HepG2 (cell line): ENCODE results near the gene LCORL. TPM values are rescaled to one million over a fixed set of nuclear protein-coding genes. Genes with fewer than 3 reads are reported as not detected.

Source experiments
- BHLHE40 ChIP-seq: IDR thresholded peaks from 2 replicates; pipeline ENCODE4 v1.6.1; 2011; ENCODE audit warnings: low read length, improper control_type of control experiment
- CEBPB ChIP-seq: IDR thresholded peaks from 2 replicates; pipeline ENCODE4 v1.6.1; 2011; ENCODE audit warnings: low read depth, low read length, improper control_type of control experiment, borderline replicate concordance
- FOXJ3 ChIP-seq: sonication (generic); formaldehyde crosslinking; IDR thresholded peaks from 2 replicates; pipeline ENCODE4 v1.4.0; 2020; ENCODE audit warnings: missing genetic modification reagents, mild to moderate bottlenecking, borderline replicate concordance
- GTF2F1 ChIP-seq: fragments of 150-350 bp; IDR thresholded peaks from 2 replicates; pipeline ENCODE4 v1.6.1; 2014; ENCODE audit warnings: low read length
- HBP1 ChIP-seq: IDR thresholded peaks from 2 replicates; pipeline ENCODE4 v1.6.1; 2016; ENCODE audit warnings: low read depth, control low read depth
- HNRNPH1 ChIP-seq: fragments of 200-400 bp; formaldehyde crosslinking; optimal IDR thresholded peaks from 2 replicates; pipeline ENCODE3; 2017; ENCODE audit warnings: mild to moderate bottlenecking, low read depth, low read length
- KDM1A ChIP-seq: IDR thresholded peaks from 2 replicates; pipeline ENCODE4 v1.6.1; 2016; ENCODE audit warnings: missing compliant biosample characterization
- KLF13 ChIP-seq: sonication (generic); formaldehyde crosslinking; IDR thresholded peaks from 2 replicates; pipeline ENCODE4 v1.4.0; 2020; ENCODE audit warnings: mild to moderate bottlenecking, missing genetic modification reagents
- MATR3 ChIP-seq: sonication (generic); formaldehyde crosslinking; IDR thresholded peaks from 2 replicates; pipeline ENCODE4 v1.4.0; 2020; ENCODE audit warnings: missing genetic modification reagents
- MAZ ChIP-seq, 2 experiments: sonication (generic) in 1 of 2; formaldehyde crosslinking in 1 of 2; IDR thresholded peaks; 2 replicates each; pipeline versions ENCODE4 v1.5.0 to v1.6.1; 2012 to 2020; ENCODE audit warnings: low read depth in 2 of 2, mild to moderate bottlenecking in 2 of 2, borderline replicate concordance in 1 of 2, improper control_type of control experiment in 1 of 2, low read length in 1 of 2, missing genetic modification reagents in 1 of 2, moderate library complexity in 1 of 2
- NFATC3 ChIP-seq: sonication (generic); formaldehyde crosslinking; IDR thresholded peaks from 2 replicates; pipeline ENCODE4 v1.5.1; 2020; ENCODE audit warnings: mild to moderate bottlenecking, missing genetic modification reagents
- RBM22 ChIP-seq: fragments of 200-400 bp; formaldehyde crosslinking; optimal IDR thresholded peaks from 2 replicates; pipeline ENCODE3; 2017; ENCODE audit warnings: mild to moderate bottlenecking, low read length, moderate library complexity
- RXRA ChIP-seq: sonication (generic); formaldehyde crosslinking; IDR thresholded peaks from 2 replicates; pipeline ENCODE4 v1.5.1; 2020; ENCODE audit warnings: missing genetic modification reagents
- SNRNP70 ChIP-seq: fragments of 200-400 bp; formaldehyde crosslinking; IDR thresholded peaks from 2 replicates; pipeline ENCODE4 v1.6.1; 2017; ENCODE audit warnings: mild to moderate bottlenecking, low read depth, low read length, moderate library complexity
- TMF1 ChIP-seq: sonication (generic); formaldehyde crosslinking; IDR thresholded peaks from 2 replicates; pipeline ENCODE4 v1.8.1; 2022; ENCODE audit warnings: low read depth, missing genetic modification reagents
- ZBTB37 ChIP-seq: sonication (generic); formaldehyde crosslinking; IDR thresholded peaks from 2 replicates; pipeline ENCODE4 v1.4.0; 2020; ENCODE audit warnings: mild to moderate bottlenecking, missing genetic modification reagents
- ZNF382 ChIP-seq: sonication (generic); formaldehyde crosslinking; IDR thresholded peaks from 2 replicates; pipeline ENCODE4 v1.5.0; 2020; ENCODE audit warnings: missing genetic modification reagents, mild to moderate bottlenecking, borderline replicate concordance
- ZNF513 ChIP-seq: sonication (generic); formaldehyde crosslinking; conservative IDR thresholded peaks from 2 replicates; pipeline ENCODE4 v1.5.0; 2020; ENCODE audit warnings: missing genetic modification reagents
- ZNF619 ChIP-seq: sonication (generic); formaldehyde crosslinking; IDR thresholded peaks from 2 replicates; pipeline ENCODE4 v1.4.0; 2020; ENCODE audit warnings: mild to moderate bottlenecking, missing genetic modification reagents
- ZNF75D ChIP-seq: sonication (generic); formaldehyde crosslinking; IDR thresholded peaks from 2 replicates; pipeline ENCODE4 v1.8.1; 2023; ENCODE audit warnings: missing genetic modification reagents, mild to moderate bottlenecking, borderline replicate concordance
- ZNF788 ChIP-seq: sonication (generic); formaldehyde crosslinking; IDR thresholded peaks from 2 replicates; pipeline ENCODE4 v1.5.0; 2020; ENCODE audit warnings: mild to moderate bottlenecking, missing genetic modification reagents, borderline replicate concordance
- ZNF878 ChIP-seq: sonication (generic); formaldehyde crosslinking; IDR thresholded peaks from 2 replicates; pipeline ENCODE4 v1.8.1; 2023; ENCODE audit warnings: mild to moderate bottlenecking, missing genetic modification reagents, moderate library complexity
- ZSCAN9 ChIP-seq: IDR thresholded peaks from 2 replicates; pipeline ENCODE4 v1.6.1; 2016; ENCODE audit warnings: borderline replicate concordance
- ZUFSP ChIP-seq: sonication (generic); formaldehyde crosslinking; IDR thresholded peaks from 2 replicates; pipeline ENCODE4 v1.9.0; 2021; ENCODE audit warnings: missing genetic modification reagents, mild to moderate bottlenecking, borderline replicate concordance
- polyA plus RNA-seq, 8 experiments: library from polyadenylated mRNA; depleted of rRNA in 3 of 8; stranded (reverse) in 7 of 8; unstranded in 1 of 8; fragments of >200 nt; fragmentation: Illumina TruSeq in 4 of 8; extraction: Trizol in 4 of 8; gene quantifications; 2 replicates each; pipeline versions ENCODE4 v1.2.1 to v1.2.3, GENCODE V29; 2011 to 2016; ENCODE audit warnings: low read depth in 4 of 8, missing spikeins in 1 of 8, mixed read lengths in 1 of 8; ENCODE audit not compliant: insufficient read depth in 1 of 8
- total RNA-seq, 5 experiments: library from RNA; depleted of rRNA; stranded (reverse); fragments of >200 nt; fragmentation: Illumina TruSeq; extraction: Trizol; gene quantifications; 2 replicates each; pipeline ENCODE4 v1.2.3, GENCODE V29; 2016; ENCODE audit warnings: low read depth in 1 of 5

LCORL gene
- total and polyA plus RNA-seq, 2 of the 13 experiments (the other 11 are each of a cell fraction or from before 2014, with no cell fraction given) = 5.3 to 14.5 TPM

GRCh38 chr4:17810260-17811077, 211.1 kb downstream of the LCORL start, which contains the start of the genes DCAF16 and NCAPG (continued):
- TF ChIP-seq ZNF513 = no peak
- peak; percentile 23; the same call in 1 of the 2 replicates for TF ChIP-seq RXRA
- TF ChIP-seq SNRNP70 = no peak
- TF ChIP-seq RBM22 = no peak
- peak; percentile 90 for TF ChIP-seq NFATC3 (CRISPR knock-in tag)
- TF ChIP-seq GTF2F1 = no peak
- TF ChIP-seq ZNF75D = no peak
- TF ChIP-seq HBP1 = peak; percentile 96; the same call in 1 of the 2 replicates
- no peak for TF ChIP-seq KDM1A (CRISPR knock-in tag)
- no peak for TF ChIP-seq BHLHE40
- TF ChIP-seq TMF1 (CRISPR knock-in tag) = no peak
- TF ChIP-seq FOXJ3 = no peak; the same call in 1 of the 2 replicates
- TF ChIP-seq MATR3 = no peak
- peak; percentile 86; the same call in 1 of the 2 replicates for TF ChIP-seq ZNF788 (CRISPR knock-in tag)
- peak; percentile 50; the same call in 1 of the 2 replicates for TF ChIP-seq KLF13
- TF ChIP-seq ZNF878 = peak; percentile 85
- no peak for TF ChIP-seq MAZ (IDR thresholded peaks at IDR 0.05; ENCODE audit: borderline replicate concordance, low read depth, low read length)
- TF ChIP-seq MAZ (CRISPR knock-in tag; IDR thresholded peaks at IDR 0.05; ENCODE audit: low read depth) = peak; percentile 94
- TF ChIP-seq HNRNPH1 = peak; percentile 58
- TF ChIP-seq ZBTB37 (CRISPR knock-in tag) = peak; percentile 7; the same call in 1 of the 2 replicates
- TF ChIP-seq ZNF382 (CRISPR knock-in tag) = no peak
- peak; percentile 25; the same call in 1 of the 2 replicates for TF ChIP-seq ZSCAN9 (CRISPR knock-in tag)
- no peak for TF ChIP-seq CEBPB
- no peak for TF ChIP-seq ZUFSP (CRISPR knock-in tag)
- TF ChIP-seq ZNF619 (CRISPR knock-in tag) = no peak; the same call in 1 of the 2 replicates
